ENCODE results near the gene CRY2. TPM values are rescaled to one million over a fixed set of nuclear protein-coding genes. Genes with fewer than 3 reads are reported as not detected.
A peak's percentile ranks its signal among the peaks of the same experiment; 100 is the strongest.
"Not testable (repeated sequence)": the region's sequence is repeated elsewhere in the genome, so short reads cannot be mapped to it uniquely, and the experiment has no call there.

Gene CRY2
- total RNA-seq (2014; rRNA removed; shearing (Covaris generic)): 5.0 and 6.4 TPM in 2 replicates

- DNase-seq (ENCODE audit: low read depth): peak; percentile 93
These were observed at the start of gene CRY2 for GRCh38 chr11:45846974-45847910. TSS of gene CRY2 (plus strand) at chr11:45847475. CDS start at chr11:45847491, 16 bp downstream.

DNA sequence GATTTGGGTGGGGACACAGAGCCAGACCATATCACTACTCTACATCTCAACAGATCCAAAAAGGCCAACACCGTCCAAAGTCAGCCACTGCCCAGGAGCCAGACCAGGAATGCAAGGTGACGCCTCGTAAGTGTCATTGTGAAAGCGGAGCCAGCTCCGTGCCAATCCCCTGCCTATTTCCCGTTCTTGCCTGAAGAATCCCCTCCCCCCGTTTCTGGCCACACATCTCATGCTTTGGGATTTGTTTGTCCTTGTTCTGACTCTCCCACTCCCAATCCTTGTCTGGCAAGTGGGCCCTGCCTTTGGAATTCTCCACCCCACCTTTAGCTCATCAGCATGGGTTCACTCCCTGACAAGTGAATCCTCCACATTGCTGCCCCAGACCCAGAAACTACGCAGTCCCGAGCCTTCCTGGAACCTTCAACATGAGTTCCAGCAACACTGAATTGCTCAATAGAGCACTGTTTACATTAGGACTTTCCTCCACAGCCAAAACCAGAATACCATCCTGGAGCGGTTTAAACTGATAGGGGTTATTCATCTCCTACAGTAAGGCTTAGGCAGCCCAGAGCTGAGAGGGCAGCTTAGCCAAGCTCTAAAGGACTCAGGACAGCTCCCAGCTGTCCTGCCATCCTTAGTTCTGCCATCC lies 48.4 kb upstream of the CRY2 start:
- no peak for DNase-seq (ENCODE audit: low read depth)

DNA sequence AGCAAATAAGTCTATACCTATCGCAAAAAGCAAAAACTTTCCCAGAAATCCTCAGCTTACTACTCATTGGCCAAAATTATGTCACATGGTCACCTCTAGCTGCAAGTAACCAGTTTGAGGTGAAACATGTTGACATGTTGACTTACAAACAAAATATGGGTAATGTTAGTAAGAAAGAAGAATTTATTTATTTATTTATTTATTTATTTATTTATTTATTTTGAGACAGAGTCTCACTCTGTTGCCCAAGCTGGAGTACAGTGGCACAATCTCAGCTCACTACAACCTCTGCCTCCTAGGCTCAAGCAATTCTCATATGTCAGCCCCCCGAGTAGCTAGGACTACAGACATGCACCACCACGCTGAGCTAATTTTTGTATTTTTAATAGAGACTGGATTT lies 47.7 kb upstream of the CRY2 start:
- no peak for DNase-seq (ENCODE audit: low read depth)

GRCh38 chr11:45800261-45800660 lies 47.0 kb upstream of the CRY2 start:
- no peak for DNase-seq (ENCODE audit: low read depth)

DNA sequence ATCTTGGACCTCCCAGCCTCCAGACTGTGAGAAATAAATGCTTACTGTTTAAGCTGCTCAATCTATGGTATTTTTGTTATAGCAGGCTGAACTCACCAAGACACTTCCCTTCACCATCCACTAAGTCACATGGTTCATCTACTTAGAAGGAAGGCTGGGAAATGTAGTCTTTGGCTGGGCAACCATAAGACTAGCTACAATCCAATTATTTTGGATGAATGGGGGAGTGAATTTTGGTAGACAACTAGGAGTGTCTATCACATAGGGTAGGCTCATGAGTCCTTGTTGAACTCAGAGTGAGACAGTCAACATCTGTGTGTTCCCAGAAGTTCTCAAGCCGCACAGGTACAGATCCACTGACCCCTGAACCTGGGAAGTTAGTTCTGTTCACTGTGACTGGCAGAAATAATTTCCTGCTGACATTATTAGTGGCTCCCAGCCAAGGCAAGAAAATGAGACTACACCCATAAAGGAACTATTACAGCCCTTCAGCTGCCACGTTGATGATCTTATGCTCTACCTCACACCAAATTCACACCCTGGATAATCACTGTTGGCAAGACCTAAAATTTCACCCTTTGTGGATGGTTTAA lies 45.5 kb upstream of the CRY2 start:
- no peak for DNase-seq (ENCODE audit: low read depth)

- no peak for DNase-seq (ENCODE audit: low read depth)
These were observed 44.6 kb upstream of the CRY2 start for GRCh38 chr11:45802531-45803317.

- peak; percentile 60 for DNase-seq (ENCODE audit: low read depth)
These were observed 43.1 kb upstream of the CRY2 start for GRCh38 chr11:45803971-45804760.

GRCh38 chr11:45804761-45805304 lies 42.4 kb upstream of the CRY2 start, which contains the start of gene SLC35C1:
TSS of gene SLC35C1 (plus strand) at chr11:45805149. CDS start at chr11:45805802, 653 bp downstream.
- DNase-seq (ENCODE audit: low read depth): peak; percentile 91

DNA sequence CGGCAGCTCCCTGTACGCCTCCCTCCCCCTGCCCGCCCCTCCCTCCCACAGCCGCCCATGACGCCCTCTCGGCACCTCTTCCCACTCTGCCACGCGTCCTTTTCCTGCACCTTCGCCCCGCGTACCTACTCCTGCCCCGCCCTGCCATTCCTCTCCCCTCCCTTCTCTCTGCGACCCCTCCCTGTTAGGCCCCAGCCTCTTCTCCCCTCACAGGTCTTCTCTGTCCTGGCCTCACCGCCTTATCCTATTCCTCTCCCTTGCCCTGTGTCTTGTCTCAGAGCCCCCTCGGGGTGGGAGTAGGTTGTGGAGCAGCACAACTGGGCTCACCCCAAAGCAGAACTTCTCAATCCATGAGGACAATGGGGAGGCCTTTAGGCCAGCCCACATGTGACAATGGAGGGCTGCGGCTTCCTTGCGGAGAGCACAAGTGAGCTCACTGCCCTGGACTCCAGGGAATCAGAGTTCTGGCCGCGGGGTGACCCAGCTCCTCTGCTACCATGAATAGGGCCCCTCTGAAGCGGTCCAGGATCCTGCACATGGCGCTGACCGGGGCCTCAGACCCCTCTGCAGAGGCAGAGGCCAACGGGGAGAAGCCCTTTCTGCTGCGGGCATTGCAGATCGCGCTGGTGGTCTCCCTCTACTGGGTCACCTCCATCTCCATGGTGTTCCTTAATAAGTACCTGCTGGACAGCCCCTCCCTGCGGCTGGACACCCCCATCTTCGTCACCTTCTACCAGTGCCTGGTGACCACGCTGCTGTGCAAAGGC lies 41.8 kb upstream of the CRY2 start:
- peak; percentile 60 for DNase-seq (ENCODE audit: low read depth)

GRCh38 chr11:45806072-45806933 lies 41.0 kb upstream of the CRY2 start:
- no peak for DNase-seq (ENCODE audit: low read depth)

DNA sequence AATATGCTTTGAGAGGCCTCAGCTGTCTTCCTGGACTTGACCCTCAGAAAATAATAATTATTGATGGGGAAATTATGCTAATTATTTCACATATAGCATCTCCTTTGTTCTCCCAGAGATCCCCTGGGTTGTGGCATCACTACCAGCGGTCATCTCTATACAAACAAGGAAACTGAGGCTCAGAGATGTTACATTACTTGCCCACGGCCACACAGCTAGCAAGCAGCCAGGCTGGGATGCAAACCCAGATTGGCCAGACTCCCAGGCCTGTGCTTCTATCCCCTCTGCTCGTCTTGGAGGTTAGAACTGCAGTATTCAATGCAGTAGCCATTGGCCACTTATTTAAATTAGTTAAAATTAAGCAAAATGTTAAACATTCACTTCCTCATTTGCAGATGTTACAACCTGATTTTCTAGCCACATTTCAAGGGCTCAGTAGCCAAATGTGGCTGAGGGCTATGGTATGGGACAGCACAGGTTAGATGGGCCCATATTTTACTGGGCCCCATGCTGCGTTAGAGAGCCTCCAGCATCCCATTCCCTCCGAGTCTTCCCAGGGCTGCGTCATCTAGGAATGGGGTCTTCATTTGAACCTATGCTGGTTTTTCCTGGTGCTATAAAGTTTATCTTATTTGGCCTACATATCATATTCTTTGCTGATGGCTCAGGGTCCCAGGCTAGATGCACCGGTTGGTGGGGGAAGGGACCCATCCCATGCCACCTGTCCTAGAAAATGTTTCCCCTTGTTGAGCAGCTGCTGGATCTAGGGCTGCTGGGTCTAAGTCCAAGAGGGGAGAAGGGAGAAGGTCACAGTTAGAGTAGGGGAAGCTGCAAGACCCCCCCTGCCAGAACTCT lies 40.1 kb upstream of the CRY2 start:
- no peak for DNase-seq (ENCODE audit: low read depth)

GRCh38 chr11:45807792-45808238 lies 39.5 kb upstream of the CRY2 start:
- DNase-seq (ENCODE audit: low read depth): no peak

DNA sequence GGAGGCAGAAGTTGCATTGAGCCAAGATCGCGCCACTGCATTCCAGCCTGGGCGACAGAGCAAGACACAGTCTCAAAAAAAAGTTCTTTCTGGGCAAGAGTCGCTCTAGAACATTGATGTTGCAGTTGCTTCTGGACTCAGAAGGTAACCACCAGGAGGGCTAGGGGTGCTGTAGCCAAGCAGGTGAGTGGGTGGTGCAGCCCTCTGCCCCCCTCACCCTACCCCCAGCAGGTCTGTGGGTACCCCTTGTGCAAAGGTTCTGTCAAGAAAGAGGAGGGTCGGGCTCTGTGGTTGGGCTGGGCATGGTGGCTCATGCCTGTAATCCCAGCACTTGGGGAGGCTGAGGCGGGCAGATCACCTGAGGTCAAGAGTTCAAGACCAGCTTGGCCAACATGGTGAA lies 38.8 kb upstream of the CRY2 start:
- not testable (repeated sequence) for DNase-seq (ENCODE audit: low read depth)

- no peak for DNase-seq (ENCODE audit: low read depth)
These were observed 37.5 kb upstream of the CRY2 start for GRCh38 chr11:45809456-45810395.

- no peak for DNase-seq (ENCODE audit: low read depth)
These were observed 36.7 kb upstream of the CRY2 start for GRCh38 chr11:45810431-45811108.

GRCh38 chr11:45811109-45811435 lies 36.2 kb upstream of the CRY2 start:
- DNase-seq (ENCODE audit: low read depth): no peak

Data from RPMI7951 (cell line).